Effector CD4-positive, alpha-beta T cell (primary cell): ENCODE data around the gene ORM2.
"Not testable (repeated sequence)": the region's sequence is repeated elsewhere in the genome, so short reads cannot be mapped to it uniquely, and the experiment has no call there.

Experiments
- DNase-seq: peaks from one replicate; pipeline ENCODE4 v3.0.0-alpha.2; 2020

Gene ORM2

GRCh38 chr9:114332474-114333040 lies 2.9 kb downstream of the ORM2 start:
- not testable (repeated sequence) for DNase-seq

- DNase-seq: not testable (repeated sequence)
Measured at GRCh38 chr9:114333718-114334117, 4.0 kb downstream of the ORM2 start.

GRCh38 chr9:114334490-114334889 lies 4.8 kb downstream of the ORM2 start:
- DNase-seq: no peak

DNA sequence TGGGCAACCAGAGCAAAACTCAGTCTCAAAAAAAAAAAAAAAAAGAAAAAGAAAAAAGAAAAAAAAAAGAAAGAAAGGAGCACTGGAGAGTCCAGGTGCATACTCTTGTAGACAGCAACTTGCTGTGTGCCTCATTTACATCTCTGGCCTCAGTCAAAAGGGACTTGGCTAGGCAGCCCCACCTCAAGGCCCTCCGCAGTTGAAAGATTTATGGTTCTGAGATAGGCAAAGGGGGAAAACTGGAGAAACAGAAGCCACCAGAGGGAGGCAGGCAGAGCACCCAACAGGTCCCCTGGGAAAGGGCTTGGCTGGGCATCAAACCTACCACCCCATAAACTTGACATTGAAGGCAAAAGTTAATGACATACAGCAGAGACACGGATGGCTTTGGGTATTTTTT lies 6.1 kb downstream of the ORM2 start:
- DNase-seq: no peak

- no peak for DNase-seq
Measured at GRCh38 chr9:114336157-114336556, 6.5 kb downstream of the ORM2 start.

DNA sequence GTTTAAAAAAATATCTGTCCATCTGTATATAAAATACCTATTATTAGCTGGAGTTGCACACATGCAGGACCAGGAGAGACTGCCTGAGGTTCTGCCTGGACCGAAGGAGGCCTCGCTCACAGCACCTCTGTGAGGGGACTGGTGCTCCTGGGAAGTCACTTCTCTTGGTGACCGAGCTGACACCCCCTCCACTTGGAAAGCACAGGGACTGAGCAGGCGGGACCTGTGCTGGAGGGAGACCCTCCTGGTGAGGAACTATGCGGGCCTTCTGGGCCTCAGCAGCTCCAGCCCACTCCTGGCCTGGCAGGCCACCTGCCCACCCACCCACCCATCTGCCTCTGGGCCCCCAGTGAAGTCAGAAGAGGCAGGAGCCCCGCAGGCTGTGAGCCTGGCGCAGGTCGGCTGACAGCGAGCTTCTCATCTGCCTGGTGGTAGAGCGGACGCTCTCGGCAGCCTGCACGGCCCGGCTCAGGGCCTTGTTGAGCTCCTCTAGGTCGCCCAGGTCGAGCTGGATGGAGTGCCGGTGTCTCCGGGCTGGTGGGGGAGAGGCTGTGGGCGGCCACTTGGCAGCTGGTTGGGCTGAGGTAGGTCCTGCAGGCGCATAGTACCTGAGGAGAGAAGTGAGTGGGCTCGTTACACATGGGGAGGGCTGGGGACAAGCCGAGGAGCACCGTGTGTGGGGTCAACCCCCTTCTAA lies 7.2 kb downstream of the ORM2 start:
- no peak for DNase-seq

DNA sequence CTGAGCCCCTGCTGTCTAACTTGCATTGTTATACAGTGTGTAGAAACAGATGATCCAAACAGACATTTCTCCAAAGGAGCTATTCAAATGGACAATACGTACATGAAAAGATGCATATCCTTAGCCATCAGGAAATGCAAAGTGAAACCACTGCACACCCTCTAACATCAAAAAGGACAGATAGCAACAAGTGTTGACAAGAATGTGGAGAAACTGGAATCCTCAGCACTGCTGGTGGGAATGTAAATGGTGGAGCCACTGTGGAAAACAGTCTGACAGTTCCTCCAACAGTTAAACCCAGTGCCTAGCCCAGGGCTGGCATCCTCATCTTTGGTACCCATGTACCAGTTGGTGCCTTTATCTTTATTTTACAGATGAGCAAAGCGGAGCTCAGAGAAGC lies 8.5 kb downstream of the ORM2 start:
- DNase-seq: no peak

- DNase-seq: peak; percentile 29
Measured at GRCh38 chr9:114339130-114339908, 9.7 kb downstream of the ORM2 start.

GRCh38 chr9:114341152-114341830 lies 11.6 kb downstream of the ORM2 start:
- DNase-seq: no peak

GRCh38 chr9:114341991-114342390 lies 12.3 kb downstream of the ORM2 start:
- DNase-seq: no peak

DNA sequence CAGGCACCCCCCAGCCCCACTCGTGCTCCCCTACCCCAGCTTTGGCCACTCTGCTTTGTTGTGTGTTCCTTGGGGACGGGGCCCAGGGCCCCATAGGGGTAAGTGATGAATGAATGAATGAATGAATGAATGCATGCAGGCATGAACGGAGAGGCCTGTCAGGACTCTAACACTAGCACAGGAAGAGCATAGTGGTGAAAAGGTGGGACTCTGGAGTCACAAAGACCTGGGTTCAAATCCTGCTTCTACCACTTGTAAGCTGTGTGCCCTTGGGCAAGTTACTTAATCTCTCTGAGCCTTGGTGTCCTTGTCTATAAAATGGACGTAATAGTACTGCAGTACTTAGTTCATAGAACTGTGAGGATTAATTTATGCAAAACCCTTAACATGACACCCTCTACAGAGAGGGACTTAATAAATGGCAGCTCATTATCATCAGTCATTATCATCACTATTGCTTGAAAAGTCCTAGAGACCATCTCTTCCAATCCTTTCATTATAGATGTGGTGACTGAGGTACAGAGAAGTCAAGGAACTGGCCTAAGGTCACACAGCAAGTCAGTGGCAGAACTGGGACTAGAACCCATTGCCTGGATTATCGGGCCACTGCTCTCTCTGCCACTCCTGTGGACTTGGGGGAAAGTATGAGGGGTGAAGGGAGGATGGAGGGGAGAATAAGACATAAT lies 13.2 kb downstream of the ORM2 start:
- DNase-seq: no peak

DNA sequence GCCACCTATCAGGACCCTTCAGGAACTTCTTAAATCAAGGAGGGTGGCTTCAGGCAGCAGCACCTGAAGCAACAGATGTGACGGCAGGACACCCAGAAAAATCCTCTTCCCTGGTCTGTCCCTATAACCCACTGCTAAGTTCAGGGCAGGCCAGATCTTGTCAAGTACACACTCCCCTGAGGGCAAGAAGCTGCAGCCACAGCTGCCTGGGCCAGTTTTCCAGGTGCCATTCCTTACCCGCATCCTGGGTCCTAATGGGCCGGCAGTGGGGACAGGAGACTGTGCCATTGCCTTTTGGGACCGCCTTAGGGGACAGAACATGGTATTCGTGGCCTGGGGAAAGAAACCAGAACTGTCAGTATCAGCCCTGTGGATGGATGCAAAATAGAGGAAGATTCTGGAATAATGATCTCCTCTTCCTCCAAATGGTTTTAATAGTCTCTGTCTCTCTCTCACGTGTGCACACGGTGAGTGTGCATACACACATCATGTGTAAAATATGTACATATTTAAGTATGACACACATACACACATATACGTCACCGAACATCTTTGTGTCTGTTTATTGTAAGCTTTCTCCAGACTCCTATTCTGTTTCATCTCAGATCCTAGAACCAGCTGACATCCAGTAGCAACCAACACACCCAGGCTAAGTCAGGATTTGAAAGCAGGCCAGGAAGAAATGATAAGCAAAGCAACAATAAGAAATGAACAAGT lies 14.0 kb downstream of the ORM2 start:
- no peak for DNase-seq

GRCh38 chr9:114344188-114344566 lies 14.5 kb downstream of the ORM2 start:
- DNase-seq: no peak

- no peak for DNase-seq
Measured at GRCh38 chr9:114344692-114345091, 15.0 kb downstream of the ORM2 start.

- DNase-seq: no peak
Measured at GRCh38 chr9:114345493-114346065, 15.9 kb downstream of the ORM2 start.

GRCh38 chr9:114346146-114346545 lies 16.5 kb downstream of the ORM2 start:
- DNase-seq: no peak

- no peak for DNase-seq
Measured at GRCh38 chr9:114347675-114348074, 18.0 kb downstream of the ORM2 start.

- DNase-seq: no peak
Measured at GRCh38 chr9:114348261-114348905, 18.7 kb downstream of the ORM2 start.

DNA sequence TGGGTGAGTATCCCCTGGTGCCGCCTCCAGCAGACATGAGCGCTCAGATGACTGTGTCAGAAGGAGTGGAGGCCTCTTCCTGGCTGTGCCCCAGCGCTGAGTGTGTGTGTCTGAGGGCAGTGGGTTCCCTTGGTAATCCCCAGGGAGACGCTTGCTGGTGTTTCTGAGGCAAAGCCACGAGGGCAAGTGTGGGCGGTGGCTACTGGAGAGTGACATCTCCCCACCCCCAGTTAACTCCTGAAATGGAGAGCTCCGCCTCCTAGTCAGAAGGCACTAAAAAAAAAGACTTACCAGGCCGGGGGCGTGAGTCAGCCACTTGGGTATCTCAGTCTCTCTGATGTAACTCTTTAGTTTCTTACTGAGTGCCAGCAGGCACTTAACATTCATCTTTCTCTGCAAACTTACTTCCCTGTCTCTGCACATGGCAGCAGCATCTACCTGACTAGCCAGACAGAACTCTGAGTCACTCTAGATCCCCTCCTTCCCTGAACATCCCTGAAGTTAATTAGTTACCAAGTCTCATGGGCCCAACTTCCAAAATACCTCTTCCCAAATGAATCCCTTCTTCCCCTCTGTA lies 19.3 kb downstream of the ORM2 start:
- DNase-seq: peak; percentile 47

DNA sequence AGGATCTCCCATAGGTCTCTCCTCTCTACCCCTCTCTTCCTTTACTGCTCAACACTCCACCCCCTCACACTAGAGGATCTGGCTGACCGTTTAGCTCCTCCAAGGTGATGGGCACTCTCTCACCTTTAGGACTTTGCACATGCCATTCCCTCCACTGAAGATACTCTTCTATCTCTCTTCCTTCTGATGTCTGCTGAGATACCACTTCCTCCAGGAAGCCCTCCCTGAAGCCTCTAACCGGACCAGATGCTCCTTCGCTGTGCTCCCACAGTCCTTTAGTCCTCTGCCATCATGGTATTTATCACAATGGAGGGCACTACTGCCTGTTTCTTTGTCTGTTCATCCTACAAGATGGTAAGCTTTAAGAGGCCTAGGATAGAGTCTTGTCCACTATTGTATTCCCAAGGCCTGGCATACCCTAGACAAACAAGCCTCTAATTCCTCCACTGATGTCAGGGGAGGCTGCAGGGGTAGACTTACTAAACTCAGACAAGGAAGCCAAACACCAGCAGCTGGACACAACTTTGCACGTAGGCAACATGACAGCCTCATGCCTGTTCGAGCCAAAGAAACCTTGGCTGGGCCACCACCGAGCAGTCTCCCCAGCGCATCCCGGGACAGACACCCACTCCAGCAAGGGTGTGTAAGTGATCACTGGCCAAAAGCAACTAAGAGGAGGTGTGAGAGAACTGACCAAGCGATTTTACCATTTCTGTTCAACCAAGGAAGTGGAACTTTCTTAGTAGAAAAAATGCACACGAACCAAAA lies 20.2 kb downstream of the ORM2 start:
- DNase-seq: no peak
